ENCODE data around the gene TCFL5.

TCFL5 gene

DNA sequence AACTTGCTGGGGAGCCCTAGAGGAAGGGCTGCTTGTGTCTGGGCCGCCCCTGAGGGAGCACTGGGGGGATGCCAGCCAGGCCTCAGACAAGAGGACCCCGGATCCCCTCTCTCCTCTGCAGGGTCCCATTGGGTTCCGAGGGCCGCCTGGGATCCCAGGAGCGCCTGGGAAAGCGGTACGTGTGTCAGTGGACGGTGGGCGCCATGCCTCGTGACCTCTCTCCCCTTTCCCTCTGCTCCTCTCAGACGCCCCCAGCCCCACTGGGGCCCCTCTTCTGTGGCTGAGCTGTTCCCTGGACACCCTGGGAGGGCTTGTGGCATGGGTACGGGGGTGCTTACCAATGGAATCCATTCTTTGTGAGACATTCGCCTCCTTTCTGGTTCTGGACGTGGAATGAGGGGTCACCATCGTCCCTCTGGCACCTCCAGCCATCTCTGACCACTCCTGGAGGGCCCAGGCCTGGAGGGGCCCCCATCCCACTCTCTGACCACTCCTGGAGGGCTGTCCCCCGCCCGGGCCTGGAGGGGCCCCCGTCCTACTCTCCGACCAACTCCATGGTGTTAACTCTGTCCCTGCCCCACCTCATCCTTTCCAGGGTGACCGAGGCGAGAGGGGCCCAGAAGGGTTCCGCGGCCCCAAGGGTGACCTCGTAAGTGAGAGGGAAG lies 34.8 kb downstream of the TCFL5 start:
- no peak for DNase-seq

DNA sequence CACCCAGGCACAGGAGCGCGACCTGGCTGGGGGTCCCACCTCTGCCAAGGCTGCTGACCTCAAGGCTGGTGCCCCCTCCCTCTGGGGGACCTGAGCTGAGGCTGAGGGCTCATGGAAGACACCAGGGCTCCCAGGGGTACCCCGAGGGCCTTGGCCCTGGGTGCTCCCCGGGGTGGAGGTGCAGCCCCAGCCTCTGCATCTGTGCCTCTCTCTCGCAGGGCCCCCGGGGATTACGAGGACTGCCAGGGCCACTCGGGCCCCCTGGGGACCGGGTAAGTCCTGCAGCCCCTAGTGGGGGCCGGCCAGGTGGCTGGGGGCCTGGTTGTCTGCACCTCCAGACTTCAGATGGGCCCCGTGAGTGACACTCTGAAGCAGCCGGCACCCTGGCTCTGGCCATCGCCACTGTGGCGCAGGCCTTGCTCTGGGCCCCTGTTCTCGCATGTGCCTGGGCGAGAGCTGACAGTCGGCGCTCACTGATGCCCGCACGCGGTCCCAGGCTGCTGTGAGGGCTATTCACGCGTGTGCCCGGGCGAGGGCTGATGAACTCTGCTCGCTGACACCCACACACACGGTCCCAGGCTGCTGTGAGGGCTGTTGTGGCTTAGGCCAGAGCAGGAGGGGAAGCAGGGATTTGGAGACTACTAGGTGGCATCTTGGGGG lies 35.5 kb downstream of the TCFL5 start:
- Histone ChIP-seq H3K27ac (ENCODE audit: low read length) (no peak overlapping the region), H3K9ac (ENCODE audit: low read length) (no peak overlapping the region), H3K36me3 (replicated peaks; ENCODE audit: insufficient read depth, low read length) (no peaks in the 10 kb centered on the region), H3K4me3 (ENCODE audit: low read length) (no peak overlapping the region), H3K9me2 (replicated peaks; ENCODE audit: insufficient read depth, low read length) (no peaks in the 10 kb centered on the region), H3K4me2 (ENCODE audit: low read depth, low read length) (no peak overlapping the region), H3K27me3 (replicated peaks; ENCODE audit: insufficient read depth, low read length) (peaks cover 55% of the 10 kb centered on the region), H3F3A (ENCODE audit: insufficient read depth, low read length) (no peaks in the 10 kb centered on the region), H3K4me1 (ENCODE audit: low read length) (peaks cover 6% of the 10 kb centered on the region), H3K9me3 (replicated peaks; ENCODE audit: insufficient read depth, low read length) (no peaks in the 10 kb centered on the region), H3K79me2 (ENCODE audit: low read length) (no peaks in the 10 kb centered on the region), H4K20me1 (ENCODE audit: insufficient read depth, low read length) (no peaks in the 10 kb centered on the region), H2AFZ (ENCODE audit: low read length) (no peak overlapping the region)
- TF ChIP-seq, protein P1, sequence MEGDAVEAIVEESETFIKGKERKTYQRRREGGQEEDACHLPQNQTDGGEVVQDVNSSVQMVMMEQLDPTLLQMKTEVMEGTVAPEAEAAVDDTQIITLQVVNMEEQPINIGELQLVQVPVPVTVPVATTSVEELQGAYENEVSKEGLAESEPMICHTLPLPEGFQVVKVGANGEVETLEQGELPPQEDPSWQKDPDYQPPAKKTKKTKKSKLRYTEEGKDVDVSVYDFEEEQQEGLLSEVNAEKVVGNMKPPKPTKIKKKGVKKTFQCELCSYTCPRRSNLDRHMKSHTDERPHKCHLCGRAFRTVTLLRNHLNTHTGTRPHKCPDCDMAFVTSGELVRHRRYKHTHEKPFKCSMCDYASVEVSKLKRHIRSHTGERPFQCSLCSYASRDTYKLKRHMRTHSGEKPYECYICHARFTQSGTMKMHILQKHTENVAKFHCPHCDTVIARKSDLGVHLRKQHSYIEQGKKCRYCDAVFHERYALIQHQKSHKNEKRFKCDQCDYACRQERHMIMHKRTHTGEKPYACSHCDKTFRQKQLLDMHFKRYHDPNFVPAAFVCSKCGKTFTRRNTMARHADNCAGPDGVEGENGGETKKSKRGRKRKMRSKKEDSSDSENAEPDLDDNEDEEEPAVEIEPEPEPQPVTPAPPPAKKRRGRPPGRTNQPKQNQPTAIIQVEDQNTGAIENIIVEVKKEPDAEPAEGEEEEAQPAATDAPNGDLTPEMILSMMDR (IDR thresholded peaks at IDR 0.05; ENCODE audit: low read length), result no peak
- TF ChIP-seq EZH2phosphoT487 (IDR thresholded peaks at IDR 0.05; ENCODE audit: low read length), result no peak
- no peak for TF ChIP-seq EZH2 (optimal IDR thresholded peaks at IDR 0.05; ENCODE audit: low read depth, low read length)
- DNase-seq, result no peak

More for the DNA sequence above, 34.8 kb downstream of the TCFL5 start:
- Histone ChIP-seq H3K79me2 (ENCODE audit: low read length) (no peaks in the 10 kb centered on the region), H3K27me3 (replicated peaks; ENCODE audit: insufficient read depth, low read length) (peaks cover 48% of the 10 kb centered on the region), H3K36me3 (replicated peaks; ENCODE audit: insufficient read depth, low read length) (no peaks in the 10 kb centered on the region), H2AFZ (ENCODE audit: low read length) (no peak overlapping the region), H4K20me1 (ENCODE audit: insufficient read depth, low read length) (no peaks in the 10 kb centered on the region), H3K4me1 (ENCODE audit: low read length) (peaks cover 6% of the 10 kb centered on the region), H3K27ac (ENCODE audit: low read length) (no peak overlapping the region), H3K9ac (ENCODE audit: low read length) (no peak overlapping the region), H3K9me2 (replicated peaks; ENCODE audit: insufficient read depth, low read length) (no peaks in the 10 kb centered on the region), H3K9me3 (replicated peaks; ENCODE audit: insufficient read depth, low read length) (no peaks in the 10 kb centered on the region), H3K4me2 (ENCODE audit: low read depth, low read length) (no peak overlapping the region), H3K4me3 (ENCODE audit: low read length) (no peak overlapping the region), H3F3A (ENCODE audit: insufficient read depth, low read length) (no peaks in the 10 kb centered on the region)
- no peak for TF ChIP-seq EZH2phosphoT487 (IDR thresholded peaks at IDR 0.05; ENCODE audit: low read length)
- TF ChIP-seq EZH2 (optimal IDR thresholded peaks at IDR 0.05; ENCODE audit: low read depth, low read length), result no peak
- TF ChIP-seq, protein P1 (IDR thresholded peaks at IDR 0.05; ENCODE audit: low read length), result no peak

DNA sequence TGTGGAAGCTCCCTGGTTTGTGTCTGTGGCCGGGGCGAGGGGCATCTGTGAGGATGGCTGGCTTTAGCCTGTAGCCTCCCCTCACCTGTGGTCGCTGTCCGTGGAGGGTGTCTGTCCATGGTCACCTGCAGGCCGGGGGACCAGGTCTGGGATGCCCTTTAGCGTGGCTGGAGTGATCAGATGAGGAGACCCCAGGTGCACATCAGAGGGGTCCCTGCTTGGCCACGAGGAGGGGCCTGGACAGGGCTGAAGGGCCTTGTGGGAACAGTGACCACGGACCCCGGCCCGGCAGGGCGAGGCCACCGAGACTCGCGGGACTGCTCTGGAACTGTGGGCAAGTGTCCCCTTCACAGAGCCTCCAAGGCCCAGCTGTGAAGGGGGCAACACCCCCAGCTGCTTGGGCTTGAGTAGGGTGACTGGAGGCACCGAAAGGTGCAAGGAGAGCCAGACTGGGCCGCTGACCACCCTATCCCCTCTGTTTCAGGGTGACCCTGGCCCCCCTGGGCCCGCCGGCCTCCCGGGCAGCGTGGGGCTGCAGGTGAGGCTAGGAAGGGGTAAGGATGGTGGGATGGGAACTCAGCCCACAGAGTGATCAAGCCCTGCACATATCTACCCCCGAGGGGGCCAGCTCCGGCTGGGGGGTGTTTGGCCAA lies 36.2 kb downstream of the TCFL5 start:
- Histone ChIP-seq H2AFZ (ENCODE audit: low read length) (no peak overlapping the region), H3K79me2 (ENCODE audit: low read length) (no peaks in the 10 kb centered on the region), H3K9me2 (replicated peaks; ENCODE audit: insufficient read depth, low read length) (no peaks in the 10 kb centered on the region), H4K20me1 (ENCODE audit: insufficient read depth, low read length) (no peaks in the 10 kb centered on the region), H3K36me3 (replicated peaks; ENCODE audit: insufficient read depth, low read length) (no peaks in the 10 kb centered on the region), H3K9ac (ENCODE audit: low read length) (no peak overlapping the region), H3K4me2 (ENCODE audit: low read depth, low read length) (no peak overlapping the region), H3K4me3 (ENCODE audit: low read length) (no peak overlapping the region), H3K27ac (ENCODE audit: low read length) (no peak overlapping the region), H3K9me3 (replicated peaks; ENCODE audit: insufficient read depth, low read length) (no peaks in the 10 kb centered on the region), H3F3A (ENCODE audit: insufficient read depth, low read length) (no peaks in the 10 kb centered on the region), H3K27me3 (replicated peaks; ENCODE audit: insufficient read depth, low read length) (peaks cover 62% of the 10 kb centered on the region), H3K4me1 (ENCODE audit: low read length) (peaks cover 6% of the 10 kb centered on the region)
- TF ChIP-seq EZH2phosphoT487 (IDR thresholded peaks at IDR 0.05; ENCODE audit: low read length) (no peak), EZH2 (optimal IDR thresholded peaks at IDR 0.05; ENCODE audit: low read depth, low read length) (no peak)
- TF ChIP-seq, protein P1 (IDR thresholded peaks at IDR 0.05; ENCODE audit: low read length), result no peak
- no peak for DNase-seq
